HepG2 (cell line): ENCODE data around the gene FBXO33. TPM values are rescaled to one million over a fixed set of nuclear protein-coding genes. Genes with fewer than 3 reads are reported as not detected.

Source experiments
- ATF7-NPFF ChIP-seq: sonication (generic); formaldehyde crosslinking; IDR thresholded peaks from 2 replicates; pipeline ENCODE4 v1.8.1; 2023; ENCODE audit warnings: mild to moderate bottlenecking, low read depth, missing genetic modification reagents, moderate library complexity
- BCL3 ChIP-seq: sonication (generic); formaldehyde crosslinking; IDR thresholded peaks from 2 replicates; pipeline ENCODE4 v1.5.1; 2020; ENCODE audit warnings: mild to moderate bottlenecking, missing genetic modification reagents, moderate library complexity
- CHD4 ChIP-seq: fragments of 200-600 bp; sonication (generic); IDR thresholded peaks from 2 replicates; pipeline ENCODE4 v1.7.0; 2017; ENCODE audit warnings: mild to moderate bottlenecking, low read length, borderline replicate concordance
- DMAP1 ChIP-seq: IDR thresholded peaks from 2 replicates; pipeline ENCODE4 v1.6.1; 2016
- HNRNPLL ChIP-seq: fragments of 200-400 bp; formaldehyde crosslinking; IDR thresholded peaks from 2 replicates; pipeline ENCODE4 v1.6.1; 2017; ENCODE audit warnings: mild to moderate bottlenecking, low read depth, low read length; ENCODE audit not compliant: poor library complexity, severe bottlenecking
- MYC ChIP-seq: sonication (generic); formaldehyde crosslinking; IDR thresholded peaks from 2 replicates; pipeline ENCODE4 v1.9.0; 2021; ENCODE audit warnings: missing genetic modification reagents, borderline replicate concordance
- NCOA2 ChIP-seq: sonication (generic); formaldehyde crosslinking; IDR thresholded peaks from 2 replicates; pipeline ENCODE4 v1.8.0; 2022; ENCODE audit warnings: inconsistent platforms
- NFKBIZ ChIP-seq: IDR thresholded peaks from 2 replicates; pipeline ENCODE4 v1.6.1; 2018; ENCODE audit warnings: missing genetic modification reagents, missing compliant biosample characterization
- RBFOX2 ChIP-seq: fragments of 200-400 bp; formaldehyde crosslinking; IDR thresholded peaks from 2 replicates; pipeline ENCODE4 v1.6.1; 2017; ENCODE audit warnings: low read depth, mild to moderate bottlenecking, low read length
- TAF1 ChIP-seq: sonication (generic); formaldehyde crosslinking; IDR thresholded peaks from 2 replicates; pipeline ENCODE4 v1.4.0; 2020; ENCODE audit warnings: missing genetic modification reagents
- ZBTB46 ChIP-seq: sonication (generic); formaldehyde crosslinking; IDR thresholded peaks from 2 replicates; pipeline ENCODE4 v1.4.0; 2020; ENCODE audit warnings: mild to moderate bottlenecking, missing genetic modification reagents, borderline replicate concordance
- ZNF138 ChIP-seq: sonication (generic); formaldehyde crosslinking; IDR thresholded peaks from 2 replicates; pipeline ENCODE4 v1.5.0; 2020; ENCODE audit warnings: mild to moderate bottlenecking, low read depth, missing genetic modification reagents
- ZNF232 ChIP-seq: sonication (generic); formaldehyde crosslinking; IDR thresholded peaks from 2 replicates; pipeline ENCODE4 v1.4.0; 2020; ENCODE audit warnings: missing genetic modification reagents, borderline replicate concordance
- ZNF576 ChIP-seq: sonication (generic); formaldehyde crosslinking; IDR thresholded peaks from 2 replicates; pipeline ENCODE4 v1.4.0; 2020; ENCODE audit warnings: mild to moderate bottlenecking, missing genetic modification reagents
- ZNF589 ChIP-seq: sonication (generic); formaldehyde crosslinking; conservative IDR thresholded peaks from 2 replicates; pipeline ENCODE4 v1.8.0; 2022; ENCODE audit warnings: mild to moderate bottlenecking, moderate library complexity, missing genetic modification reagents
- ZNF670 ChIP-seq: sonication (generic); formaldehyde crosslinking; IDR thresholded peaks from 2 replicates; pipeline ENCODE4 v1.8.0; 2022; ENCODE audit warnings: mild to moderate bottlenecking, missing genetic modification reagents, borderline replicate concordance
- ZNF691 ChIP-seq: sonication (generic); formaldehyde crosslinking; IDR thresholded peaks from 2 replicates; pipeline ENCODE4 v1.4.0; 2020; ENCODE audit warnings: missing genetic modification reagents, low read depth, mild to moderate bottlenecking, borderline replicate concordance
- ZNF709 ChIP-seq: sonication (generic); formaldehyde crosslinking; IDR thresholded peaks from 2 replicates; pipeline ENCODE4 v1.5.0; 2020; ENCODE audit warnings: mild to moderate bottlenecking, missing genetic modification reagents
- ZNF883 ChIP-seq: sonication (generic); formaldehyde crosslinking; IDR thresholded peaks from 2 replicates; pipeline ENCODE4 v1.5.1; 2020; ENCODE audit warnings: mild to moderate bottlenecking, missing genetic modification reagents; ENCODE audit errors: not compliant biosample characterization
- polyA plus RNA-seq, 8 experiments: library from polyadenylated mRNA; depleted of rRNA in 3 of 8; stranded (reverse) in 7 of 8; unstranded in 1 of 8; fragments of >200 nt; fragmentation: Illumina TruSeq in 4 of 8; extraction: Trizol in 4 of 8; gene quantifications; 2 replicates each; pipeline versions ENCODE4 v1.2.1 to v1.2.3, GENCODE V29; 2011 to 2016; ENCODE audit warnings: low read depth in 4 of 8, missing spikeins in 1 of 8, mixed read lengths in 1 of 8; ENCODE audit not compliant: insufficient read depth in 1 of 8
- total RNA-seq, 5 experiments: library from RNA; depleted of rRNA; stranded (reverse); fragments of >200 nt; fragmentation: Illumina TruSeq; extraction: Trizol; gene quantifications; 2 replicates each; pipeline ENCODE4 v1.2.3, GENCODE V29; 2016; ENCODE audit warnings: low read depth in 1 of 5
- TF ChIP-seq, protein P1 (sequence below): sonication (generic); formaldehyde crosslinking; IDR thresholded peaks from 2 replicates; pipeline ENCODE4 v1.5.1; 2020; ENCODE audit warnings: missing genetic modification reagents, mild to moderate bottlenecking, borderline replicate concordance
- TF ChIP-seq, protein P2 (sequence below): sonication (generic); formaldehyde crosslinking; IDR thresholded peaks from 2 replicates; pipeline ENCODE4 v1.9.0; 2021; ENCODE audit warnings: missing genetic modification reagents, borderline replicate concordance

Gene FBXO33
- total and polyA plus RNA-seq, 2 of the 13 experiments (the other 11 are each of a cell fraction or from before 2014, with no cell fraction given) = 15.5 to 16.9 TPM

GRCh38 chr14:39432619-39433451 is 602 bp upstream of the FBXO33 start (continued):
- TF ChIP-seq, protein P1, sequence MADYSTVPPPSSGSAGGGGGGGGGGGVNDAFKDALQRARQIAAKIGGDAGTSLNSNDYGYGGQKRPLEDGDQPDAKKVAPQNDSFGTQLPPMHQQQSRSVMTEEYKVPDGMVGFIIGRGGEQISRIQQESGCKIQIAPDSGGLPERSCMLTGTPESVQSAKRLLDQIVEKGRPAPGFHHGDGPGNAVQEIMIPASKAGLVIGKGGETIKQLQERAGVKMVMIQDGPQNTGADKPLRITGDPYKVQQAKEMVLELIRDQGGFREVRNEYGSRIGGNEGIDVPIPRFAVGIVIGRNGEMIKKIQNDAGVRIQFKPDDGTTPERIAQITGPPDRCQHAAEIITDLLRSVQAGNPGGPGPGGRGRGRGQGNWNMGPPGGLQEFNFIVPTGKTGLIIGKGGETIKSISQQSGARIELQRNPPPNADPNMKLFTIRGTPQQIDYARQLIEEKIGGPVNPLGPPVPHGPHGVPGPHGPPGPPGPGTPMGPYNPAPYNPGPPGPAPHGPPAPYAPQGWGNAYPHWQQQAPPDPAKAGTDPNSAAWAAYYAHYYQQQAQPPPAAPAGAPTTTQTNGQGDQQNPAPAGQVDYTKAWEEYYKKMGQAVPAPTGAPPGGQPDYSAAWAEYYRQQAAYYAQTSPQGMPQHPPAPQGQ (CRISPR knock-in tag) = peak; percentile 88; the same call in 1 of the 2 replicates
- TF ChIP-seq HNRNPLL (peak; percentile 97), CHD4 (peak; percentile 94; the same call in 1 of the 2 replicates), ZNF589 (CRISPR knock-in tag) (peak; percentile 69), NFKBIZ (CRISPR knock-in tag) (no peak), ZNF232 (CRISPR knock-in tag) (peak; percentile 94), ZBTB46 (0 out of 2 replicates have a peak, but pooled peaks have one; percentile 53), ZNF691 (peak; percentile 71; the same call in 1 of the 2 replicates), NCOA2 (CRISPR knock-in tag) (peak; percentile 67; the same call in 1 of the 2 replicates), ZNF670 (CRISPR knock-in tag) (peak; percentile 97), DMAP1 (peak; percentile 96), ZNF709 (peak; percentile 79), MYC (CRISPR knock-in tag) (peak; percentile 94), ZNF883 (CRISPR knock-in tag) (peak; percentile 61), ZNF576 (peak; percentile 43; the same call in 1 of the 2 replicates), BCL3 (CRISPR knock-in tag) (peak; percentile 91), ZNF138 (peak; percentile 58; the same call in 1 of the 2 replicates), RBFOX2 (peak; percentile 82), ATF7-NPFF (CRISPR knock-in tag) (peak; percentile 90; the same call in 1 of the 2 replicates), TAF1 (CRISPR knock-in tag) (peak; percentile 69; the same call in 1 of the 2 replicates)
- TF ChIP-seq, protein P2, sequence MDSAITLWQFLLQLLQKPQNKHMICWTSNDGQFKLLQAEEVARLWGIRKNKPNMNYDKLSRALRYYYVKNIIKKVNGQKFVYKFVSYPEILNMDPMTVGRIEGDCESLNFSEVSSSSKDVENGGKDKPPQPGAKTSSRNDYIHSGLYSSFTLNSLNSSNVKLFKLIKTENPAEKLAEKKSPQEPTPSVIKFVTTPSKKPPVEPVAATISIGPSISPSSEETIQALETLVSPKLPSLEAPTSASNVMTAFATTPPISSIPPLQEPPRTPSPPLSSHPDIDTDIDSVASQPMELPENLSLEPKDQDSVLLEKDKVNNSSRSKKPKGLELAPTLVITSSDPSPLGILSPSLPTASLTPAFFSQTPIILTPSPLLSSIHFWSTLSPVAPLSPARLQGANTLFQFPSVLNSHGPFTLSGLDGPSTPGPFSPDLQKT = peak; percentile 89; the same call in 1 of the 2 replicates
